ENCODE measurements around the gene HPF1. TPM values are rescaled to one million over a fixed set of nuclear protein-coding genes. Genes with fewer than 3 reads are reported as not detected.
"Not testable (repeated sequence)": the region's sequence is repeated elsewhere in the genome, so short reads cannot be mapped to it uniquely, and the experiment has no call there.

The HPF1 gene
- 6.4 TPM for total RNA-seq

GRCh38 chr4:169757575-169758184, at the start of gene HPF1:
HPF1 (minus strand) TSS chr4:169757944; CDS start chr4:169757877, 67 bp downstream.
- ATAC-seq (peak; percentile 97), DNase-seq (ENCODE audit: low spot score) (peak; percentile 95)

GRCh38 chr4:169806770-169807169, 49.0 kb upstream of the HPF1 start:
- not testable (repeated sequence) for DNase-seq (ENCODE audit: low spot score); ATAC-seq

GRCh38 chr4:169803413-169803812, 45.7 kb upstream of the HPF1 start:
- no peak for ATAC-seq

GRCh38 chr4:169802873-169803272, 45.1 kb upstream of the HPF1 start:
- ATAC-seq (no peak), DNase-seq (ENCODE audit: low spot score) (no peak)

More at GRCh38 chr4:169803413-169803812, 45.7 kb upstream of the HPF1 start:
- DNase-seq (ENCODE audit: low spot score): no peak

GRCh38 chr4:169800541-169800940, 42.8 kb upstream of the HPF1 start:
- DNase-seq (ENCODE audit: low spot score) (no peak), ATAC-seq (no peak)

GRCh38 chr4:169799260-169799659, 41.5 kb upstream of the HPF1 start:
- ATAC-seq: no peak
- DNase-seq (ENCODE audit: low spot score): no peak

GRCh38 chr4:169795585-169795984, 37.8 kb upstream of the HPF1 start:
- no peak for DNase-seq (ENCODE audit: low spot score)
- ATAC-seq: no peak

- ATAC-seq (peak; percentile 96), DNase-seq (ENCODE audit: low spot score) (peak; percentile 49)
These were observed 33.9 kb upstream of the HPF1 start for GRCh38 chr4:169791527-169792156.

- no peak for DNase-seq (ENCODE audit: low spot score)
- ATAC-seq: peak; percentile 45
These were observed 33.3 kb upstream of the HPF1 start for GRCh38 chr4:169791062-169791461.

- no peak for DNase-seq (ENCODE audit: low spot score)
These were observed 17.0 kb upstream of the HPF1 start for GRCh38 chr4:169774466-169775445.

GRCh38 chr4:169773889-169774288, 16.1 kb upstream of the HPF1 start:
- DNase-seq (ENCODE audit: low spot score) (no peak), ATAC-seq (no peak)

More at GRCh38 chr4:169774466-169775445, 17.0 kb upstream of the HPF1 start:
- ATAC-seq: peak; percentile 22

GRCh38 chr4:169771556-169772080, 13.9 kb upstream of the HPF1 start:
- ATAC-seq; DNase-seq (ENCODE audit: low spot score): not testable (repeated sequence)

GRCh38 chr4:169770416-169770815, 12.7 kb upstream of the HPF1 start:
- ATAC-seq (no peak), DNase-seq (ENCODE audit: low spot score) (no peak)

GRCh38 chr4:169768385-169768784, 10.6 kb upstream of the HPF1 start:
- no peak for ATAC-seq

GRCh38 chr4:169766741-169767140, 9.0 kb upstream of the HPF1 start:
- no peak for DNase-seq (ENCODE audit: low spot score)
- no peak for ATAC-seq

More at GRCh38 chr4:169768385-169768784, 10.6 kb upstream of the HPF1 start:
- DNase-seq (ENCODE audit: low spot score): no peak

GRCh38 chr4:169765835-169766234, 8.1 kb upstream of the HPF1 start:
- ATAC-seq: no peak
- DNase-seq (ENCODE audit: low spot score): no peak

- DNase-seq (ENCODE audit: low spot score) (no peak), ATAC-seq (no peak)
These were observed 4.1 kb upstream of the HPF1 start for GRCh38 chr4:169761846-169762245.

GRCh38 chr4:169758401-169758962, 738 bp upstream of the HPF1 start:
- no peak for DNase-seq (ENCODE audit: low spot score)
- ATAC-seq: no peak

GRCh38 chr4:169756971-169757574, 671 bp downstream of the HPF1 start:
- no peak for DNase-seq (ENCODE audit: low spot score)
- no peak for ATAC-seq

- DNase-seq (ENCODE audit: low spot score): no peak
- ATAC-seq: no peak
These were observed 12.5 kb downstream of the HPF1 start for GRCh38 chr4:169745291-169745690.
